Activated CD4-positive, alpha-beta memory T cell treated with anti-CD3 and anti-CD28 coated beads for 36 hours (primary cell): ENCODE results near the gene PLEKHG4B. TPM values are rescaled to one million over a fixed set of nuclear protein-coding genes. Genes with fewer than 3 reads are reported as not detected.
"Not testable (repeated sequence)": the region's sequence is repeated elsewhere in the genome, so short reads cannot be mapped to it uniquely, and the experiment has no call there.

Source experiments
- CTCF ChIA-PET: fragments of 350-600 bp; sonication (Branson Sonifier 250); formaldehyde crosslinking; loops from one replicate; lab custom pipeline; 2021; ENCODE audit warnings: antibody characterized with exemption, inconsistent platforms; lab: Charles Lee
- POLR2A ChIA-PET: fragments of 350-600 bp; sonication (Branson Sonifier 250); formaldehyde crosslinking; loops from one replicate; lab custom pipeline; 2021; ENCODE audit warnings: antibody characterized with exemption; lab: Charles Lee
- DNase-seq: peaks from one replicate; pipeline ENCODE4 v3.0.0-alpha.2; 2020
- H3K27ac Mint-ChIP-seq: one replicate; pipeline ENCODE4 v1.8.0; 2021; ENCODE audit warnings: mixed read lengths
- H3K27me3 Mint-ChIP-seq: one replicate; pipeline ENCODE4 v1.8.0; 2021; ENCODE audit warnings: mixed read lengths
- H3K36me3 Mint-ChIP-seq: one replicate; pipeline ENCODE4 v1.8.0; 2021; ENCODE audit warnings: mixed read lengths
- H3K4me1 Mint-ChIP-seq: one replicate; pipeline ENCODE4 v1.8.0; 2021; ENCODE audit warnings: low read depth, mixed read lengths
- H3K4me3 Mint-ChIP-seq: one replicate; pipeline ENCODE4 v1.8.0; 2021; ENCODE audit warnings: mild to moderate bottlenecking, mixed read lengths
- H3K9me3 Mint-ChIP-seq: one replicate; pipeline ENCODE4 v1.8.0; 2021; ENCODE audit warnings: mixed read lengths
- intact Hi-C: fragments of 100-400 bp; cut with micrococcal nuclease; formaldehyde crosslinking; loops from one replicate; pipeline ENCODE4 v1.15.1; 2023
- total RNA-seq, 2 experiments: library from RNA; stranded (reverse); gene quantifications; one replicate each; pipeline ENCODE4 v1.2.3, GENCODE V29; 2021

PLEKHG4B gene
- total RNA-seq, 2 experiments from 2014 or later, result not detected

GRCh38 chr5:92401-93220 lies 643 bp downstream of the PLEKHG4B start:
- ChIA-PET POLR2A (no interaction called here), CTCF (no interaction called here)
- no peaks in the 10 kb centered on the region for H3K9me3 Mint-ChIP-seq
- no peaks in the 10 kb centered on the region for H3K36me3 Mint-ChIP-seq
- H3K27me3 Mint-ChIP-seq, result peaks cover 58% of the 10 kb centered on the region
- H3K4me3 Mint-ChIP-seq, result no peak overlapping the region
- H3K4me1 Mint-ChIP-seq, result peaks cover 5% of the 10 kb centered on the region
- no peak overlapping the region for H3K27ac Mint-ChIP-seq
- intact Hi-C loops, result no loop called here
- no peak for DNase-seq

DNA sequence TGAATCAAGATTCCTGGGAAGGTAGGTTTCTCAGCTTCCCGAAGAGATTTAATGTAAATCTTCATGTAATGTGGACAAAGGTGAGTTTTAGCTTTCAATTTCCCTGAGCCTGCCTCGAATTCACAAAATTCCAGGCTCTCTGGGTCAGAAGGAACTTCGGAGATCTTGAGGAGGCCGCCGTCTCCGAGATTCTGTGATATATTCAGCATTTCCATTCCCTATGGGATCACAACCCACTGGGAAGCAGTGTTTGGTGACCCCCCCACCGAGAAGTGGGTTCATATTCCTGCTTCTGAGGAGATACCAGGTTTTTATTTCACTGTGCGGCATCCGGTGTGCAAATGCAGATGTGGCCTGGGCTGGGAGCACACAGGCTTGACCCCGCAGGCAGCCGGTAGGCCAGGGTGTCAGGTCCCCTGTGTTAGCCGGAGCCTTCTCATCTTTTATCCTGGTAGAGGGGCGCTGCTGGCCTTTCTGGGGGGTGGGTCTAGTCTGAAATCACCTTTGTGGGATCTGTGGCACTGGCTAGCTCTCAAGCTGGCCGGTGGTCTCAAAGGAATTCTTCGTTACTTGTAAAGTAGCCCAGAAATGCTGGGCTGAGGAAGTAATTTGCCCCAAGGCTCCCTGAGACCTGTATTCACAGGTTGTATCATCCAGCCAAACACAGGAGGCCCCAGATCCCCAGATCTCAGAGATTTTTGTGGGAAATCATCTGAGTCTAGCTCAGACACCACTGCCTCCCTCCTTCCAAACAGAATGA lies 1.4 kb downstream of the PLEKHG4B start:
- Mint-ChIP-seq H3K36me3 (no peaks in the 10 kb centered on the region), H3K27ac (no peak overlapping the region), H3K4me3 (no peak overlapping the region), H3K4me1 (peaks cover 5% of the 10 kb centered on the region), H3K9me3 (no peaks in the 10 kb centered on the region), H3K27me3 (peaks cover 59% of the 10 kb centered on the region)
- DNase-seq, result no peak
- CTCF ChIA-PET, result no interaction called here
- intact Hi-C loops, result no loop called here
- POLR2A ChIA-PET, result no interaction called here

- no peaks in the 10 kb centered on the region for H3K9me3 Mint-ChIP-seq
- peaks cover 5% of the 10 kb centered on the region for H3K4me1 Mint-ChIP-seq
- H3K27me3 Mint-ChIP-seq, result peaks cover 57% of the 10 kb centered on the region
- no peak overlapping the region for H3K27ac Mint-ChIP-seq
- H3K36me3 Mint-ChIP-seq, result no peaks in the 10 kb centered on the region
- DNase-seq, result no peak
- ChIA-PET POLR2A (no interaction called here), CTCF (no interaction called here)
- no peak overlapping the region for H3K4me3 Mint-ChIP-seq
- intact Hi-C loops, result no loop called here
Measured at GRCh38 chr5:94113-94892, 2.3 kb downstream of the PLEKHG4B start.

GRCh38 chr5:95241-95980 lies 3.4 kb downstream of the PLEKHG4B start:
- H3K27me3 Mint-ChIP-seq, result peaks cover 55% of the 10 kb centered on the region

GRCh38 chr5:96976-97660 lies 5.2 kb downstream of the PLEKHG4B start:
- ChIA-PET POLR2A (no interaction called here), CTCF (no interaction called here)
- Mint-ChIP-seq H3K27me3 (peaks cover 43% of the 10 kb centered on the region), H3K36me3 (no peaks in the 10 kb centered on the region), H3K27ac (no peak overlapping the region), H3K4me3 (no peak overlapping the region), H3K4me1 (no peaks in the 10 kb centered on the region), H3K9me3 (no peaks in the 10 kb centered on the region)
- intact Hi-C loops, result no loop called here
- DNase-seq, result no peak

More at GRCh38 chr5:95241-95980, 3.4 kb downstream of the PLEKHG4B start:
- Mint-ChIP-seq H3K4me1 (peaks cover 5% of the 10 kb centered on the region), H3K9me3 (no peaks in the 10 kb centered on the region), H3K36me3 (no peaks in the 10 kb centered on the region), H3K27ac (no peak overlapping the region), H3K4me3 (no peak overlapping the region)
- ChIA-PET CTCF (no interaction called here), POLR2A (no interaction called here)
- no peak for DNase-seq
- intact Hi-C loops, result no loop called here

DNA sequence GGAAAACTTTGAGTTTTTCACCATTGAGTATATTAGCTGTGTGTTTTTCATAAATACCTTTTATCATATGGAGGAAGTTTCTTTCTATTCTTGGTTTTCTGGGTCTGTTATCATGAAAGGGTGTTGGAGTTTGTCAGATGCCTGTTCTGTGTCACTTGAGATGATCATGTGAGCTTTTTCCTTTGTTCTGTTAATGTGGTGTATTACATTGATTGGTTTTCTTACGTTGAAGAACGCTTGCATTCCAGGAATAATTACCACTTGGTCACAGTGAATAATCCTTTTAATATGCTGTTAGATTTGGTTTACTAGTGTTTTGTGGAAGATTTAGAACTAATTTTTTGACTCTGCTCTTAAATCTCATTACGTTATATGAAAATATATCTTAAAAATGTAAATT lies 7.8 kb downstream of the PLEKHG4B start:
- H3K4me3 Mint-ChIP-seq, result no peak overlapping the region
- no peaks in the 10 kb centered on the region for H3K36me3 Mint-ChIP-seq
- CTCF ChIA-PET, result no interaction called here
- H3K9me3 Mint-ChIP-seq, result no peaks in the 10 kb centered on the region
- no peak for DNase-seq
- intact Hi-C loops, result no loop called here
- no peak overlapping the region for H3K27ac Mint-ChIP-seq
- peaks cover 33% of the 10 kb centered on the region for H3K27me3 Mint-ChIP-seq
- POLR2A ChIA-PET, result no interaction called here
- H3K4me1 Mint-ChIP-seq, result no peaks in the 10 kb centered on the region

GRCh38 chr5:102411-103043 lies 10.6 kb downstream of the PLEKHG4B start:
- Mint-ChIP-seq H3K27me3 (peaks cover 19% of the 10 kb centered on the region), H3K4me1 (no peaks in the 10 kb centered on the region), H3K27ac (no peak overlapping the region), H3K36me3 (no peaks in the 10 kb centered on the region), H3K4me3 (no peak overlapping the region), H3K9me3 (no peaks in the 10 kb centered on the region)
- POLR2A ChIA-PET, result no interaction called here
- no peak for DNase-seq
- intact Hi-C loops, result no loop called here
- CTCF ChIA-PET, result no interaction called here

- CTCF ChIA-PET, H3K36me3 Mint-ChIP-seq, H3K9me3 Mint-ChIP-seq, intact Hi-C loops, POLR2A ChIA-PET, H3K27ac Mint-ChIP-seq, H3K4me1 Mint-ChIP-seq, DNase-seq, H3K4me3 Mint-ChIP-seq: not testable (repeated sequence)
- H3K27me3 Mint-ChIP-seq, result peaks cover 18% of the 10 kb centered on the region
Measured at GRCh38 chr5:104106-104505, 12.1 kb downstream of the PLEKHG4B start.

- CTCF ChIA-PET, result no interaction called here
- no peak for DNase-seq
- no peaks in the 10 kb centered on the region for H3K4me1 Mint-ChIP-seq
- no peaks in the 10 kb centered on the region for H3K36me3 Mint-ChIP-seq
- POLR2A ChIA-PET, result no interaction called here
- no peak overlapping the region for H3K27ac Mint-ChIP-seq
- intact Hi-C loops, result no loop called here
- peaks cover 12% of the 10 kb centered on the region for H3K27me3 Mint-ChIP-seq
- no peaks in the 10 kb centered on the region for H3K9me3 Mint-ChIP-seq
- H3K4me3 Mint-ChIP-seq, result no peak overlapping the region
Measured at GRCh38 chr5:104778-105296, 12.9 kb downstream of the PLEKHG4B start.

DNA sequence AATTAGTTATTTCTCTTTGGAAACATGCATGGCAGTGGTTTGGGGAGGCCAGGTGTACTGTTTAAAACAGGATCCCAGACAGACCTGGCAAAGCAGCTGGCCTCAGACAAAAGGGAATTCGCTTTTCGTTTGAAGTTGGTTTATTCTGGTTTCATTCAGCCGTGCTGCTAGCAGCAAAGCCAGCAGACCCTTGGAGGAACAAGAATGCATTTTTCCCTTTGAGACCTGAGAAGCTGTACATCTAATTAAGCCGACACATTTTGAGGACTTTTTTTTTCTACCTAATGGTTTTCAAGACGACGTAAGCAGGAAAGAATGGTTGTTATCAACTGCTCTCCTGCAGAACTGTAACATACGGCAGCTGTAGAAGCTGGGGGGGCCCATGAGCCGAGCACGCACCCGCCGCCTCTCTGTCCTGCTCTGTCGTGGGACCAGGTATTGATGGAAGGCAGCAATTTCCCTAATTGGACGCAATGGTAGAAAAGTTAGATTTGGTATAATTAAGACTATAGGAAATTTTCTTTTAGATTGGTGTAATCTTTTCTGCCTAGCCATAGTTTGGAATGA lies 13.6 kb downstream of the PLEKHG4B start:
- no peak overlapping the region for H3K4me3 Mint-ChIP-seq
- DNase-seq, result no peak
- H3K27me3 Mint-ChIP-seq, result peaks cover 12% of the 10 kb centered on the region
- no peak overlapping the region for H3K27ac Mint-ChIP-seq
- ChIA-PET POLR2A (no interaction called here), CTCF (no interaction called here)
- H3K4me1 Mint-ChIP-seq, result no peaks in the 10 kb centered on the region
- intact Hi-C loops, result no loop called here
- no peaks in the 10 kb centered on the region for H3K36me3 Mint-ChIP-seq
- no peaks in the 10 kb centered on the region for H3K9me3 Mint-ChIP-seq

GRCh38 chr5:106587-106986 lies 14.6 kb downstream of the PLEKHG4B start:
- no peak overlapping the region for H3K27ac Mint-ChIP-seq
- no peaks in the 10 kb centered on the region for H3K36me3 Mint-ChIP-seq
- no peak for DNase-seq
- POLR2A ChIA-PET, result no interaction called here
- intact Hi-C loops, result no loop called here
- no peak overlapping the region for H3K4me3 Mint-ChIP-seq
- H3K9me3 Mint-ChIP-seq, result no peaks in the 10 kb centered on the region
- no peaks in the 10 kb centered on the region for H3K4me1 Mint-ChIP-seq
- peaks cover 12% of the 10 kb centered on the region for H3K27me3 Mint-ChIP-seq
- CTCF ChIA-PET, result no interaction called here
